NCI-H2107 treated with DMSO at 0.1 percent for 48 hours (cell line): ENCODE measurements around the gene KRT32.

Experiments used
- DNase-seq: peaks from one replicate; lab custom pipeline; 2025; ENCODE audit not compliant: unreplicated experiment; lab: John Stamatoyannopoulos, UW

The KRT32 gene

GRCh38 chr17:41494524-41494923, 27.3 kb upstream of the KRT32 start:
- no peak for DNase-seq

- no peak for DNase-seq
Measured at GRCh38 chr17:41492771-41493170, 25.6 kb upstream of the KRT32 start.

GRCh38 chr17:41492351-41492750, 25.2 kb upstream of the KRT32 start:
- no peak for DNase-seq

- DNase-seq = no peak
Measured at GRCh38 chr17:41491476-41491875, 24.3 kb upstream of the KRT32 start.

- DNase-seq = no peak
Measured at GRCh38 chr17:41490000-41490990, 23.1 kb upstream of the KRT32 start.

- DNase-seq = no peak
Measured at GRCh38 chr17:41489531-41489930, 22.3 kb upstream of the KRT32 start, which contains the start of gene KRT36. Gene KRT36 (minus strand): TSS chr17:41489910. CDS start chr17:41489864, 46 bp downstream.

- DNase-seq = no peak
Measured at GRCh38 chr17:41486809-41487530, 19.8 kb upstream of the KRT32 start.

GRCh38 chr17:41486316-41486715, 19.1 kb upstream of the KRT32 start:
- DNase-seq = no peak

GRCh38 chr17:41484920-41485904, 18.0 kb upstream of the KRT32 start:
- DNase-seq = no peak

GRCh38 chr17:41483991-41484826, 17.0 kb upstream of the KRT32 start:
- no peak for DNase-seq

GRCh38 chr17:41483531-41483930, 16.3 kb upstream of the KRT32 start:
- no peak for DNase-seq

GRCh38 chr17:41481036-41481435, 13.8 kb upstream of the KRT32 start, which contains the start of gene KRT35:
Gene KRT35 (minus strand): TSS chr17:41481151. CDS start chr17:41481097, 54 bp downstream.
- no peak for DNase-seq

GRCh38 chr17:41480581-41480980, 13.4 kb upstream of the KRT32 start:
- no peak for DNase-seq

GRCh38 chr17:41480136-41480535, 12.9 kb upstream of the KRT32 start:
- DNase-seq = no peak

GRCh38 chr17:41478237-41478636, 11.1 kb upstream of the KRT32 start:
- no peak for DNase-seq

- DNase-seq = no peak
Measured at GRCh38 chr17:41476866-41477815, 10.0 kb upstream of the KRT32 start.

GRCh38 chr17:41475421-41475820, 8.2 kb upstream of the KRT32 start:
- DNase-seq = no peak

GRCh38 chr17:41474863-41475262, 7.7 kb upstream of the KRT32 start:
- no peak for DNase-seq

- DNase-seq = no peak
Measured at GRCh38 chr17:41468346-41468745, 1.2 kb upstream of the KRT32 start.
